ENCODE measurements around the gene TBC1D28.
"Not testable (repeated sequence)": the region's sequence is repeated elsewhere in the genome, so short reads cannot be mapped to it uniquely, and the experiment has no call there.

Gene TBC1D28

DNA sequence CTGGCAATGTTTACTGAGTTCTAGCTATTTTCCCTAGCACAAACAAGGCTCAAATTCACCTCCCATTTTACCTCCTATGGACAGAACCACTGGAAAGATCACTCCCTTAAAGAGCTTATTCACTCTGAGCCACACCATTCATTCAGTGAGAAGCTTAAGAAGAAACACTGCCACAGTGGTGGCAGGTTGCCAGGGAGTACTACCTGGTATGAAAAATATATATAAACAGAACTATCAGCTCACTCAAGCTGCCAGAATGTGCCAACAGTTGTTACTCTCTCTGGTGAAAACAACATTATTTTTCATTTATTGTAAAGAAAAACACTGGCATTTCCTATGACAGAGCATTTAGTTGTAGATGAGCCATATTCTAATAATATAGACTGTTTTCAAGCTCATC is 31.2 kb downstream of the TBC1D28 start:
- DNase-seq (ENCODE audit: low spot score): not testable (repeated sequence)

DNA sequence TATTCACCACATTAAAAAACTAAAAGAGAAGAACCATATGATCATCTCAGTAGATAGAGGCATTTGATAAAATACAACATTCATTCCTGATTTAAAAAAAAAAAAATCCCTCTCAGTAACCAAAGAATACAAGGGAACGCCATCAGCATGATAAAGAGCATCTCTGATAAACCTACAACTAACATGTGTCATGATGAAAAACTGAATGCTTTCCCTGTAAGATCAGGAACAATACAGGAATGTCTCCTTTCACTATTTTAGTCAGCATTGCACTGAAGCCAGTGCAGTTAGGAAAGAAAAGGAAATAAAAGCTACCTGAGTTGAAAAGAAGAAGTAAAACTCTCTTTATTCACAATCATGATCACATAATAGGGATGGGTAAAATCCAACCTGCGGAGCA is 51.1 kb downstream of the TBC1D28 start:
- DNase-seq (ENCODE audit: low spot score): not testable (repeated sequence)
